HepG2 (cell line): ENCODE measurements around the gene SPRED3. TPM values are rescaled to one million over a fixed set of nuclear protein-coding genes. Genes with fewer than 3 reads are reported as not detected.
"Not testable (repeated sequence)": the region's sequence is repeated elsewhere in the genome, so short reads cannot be mapped to it uniquely, and the experiment has no call there.

ENCODE experiments used
- ATAC-seq: fragments of 200-7000 bp; cut with Tn5 transposase; 3 replicates; pipeline ENCODE4 v1.9.1; 2020; ENCODE audit warnings: mild to moderate bottlenecking, moderate library complexity
- BruUV-seq: library from RNA; stranded (reverse); fragments of 400-500 nt; replicated peaks from 2 replicates; lab custom pipeline; 2021; lab: Mats Ljungman, UMichigan
- CTCF ChIA-PET: fragments of 300-600 bp; formaldehyde crosslinking; extraction: SDS; loops from one replicate; lab custom pipeline; 2021; ENCODE audit warnings: low total read pairs, inconsistent platforms, low intra/inter-chr PET ratio; lab: Yijun Ruan, JAX
- POLR2A ChIA-PET: fragments of 350-600 bp; sonication (Branson Sonifier 250); formaldehyde crosslinking; loops from one replicate; lab custom pipeline; 2020; ENCODE audit warnings: antibody characterized with exemption, inconsistent platforms; lab: Yijun Ruan, JAX
- DNase-seq: peaks from one replicate; pipeline ENCODE4 v3.0.0-alpha.2; 2015; ENCODE audit warnings: low spot score
- FAIRE-seq: peaks from 3 replicates; lab custom pipeline; 2011; peaks lifted over from hg19 to GRCh38; lab: Jason Lieb, UNC
- H2AFZ ChIP-seq: one replicate; pipeline ENCODE4 v1.6.1; 2011; ENCODE audit warnings: low read length, inconsistent platforms
- H3K27ac ChIP-seq: fragments of 300-600 bp; 3 replicates; pipeline ENCODE4 v1.8.0; 2011; ENCODE audit warnings: mixed run types, mild to moderate bottlenecking, mixed read lengths, low read length, inconsistent platforms; ENCODE audit not compliant: insufficient read depth; ENCODE audit errors: extremely low read length
- H3K27me3 ChIP-seq, 2 experiments: fragments of 200-600 bp in 1 of 2; 2 replicates in 1 of 2; 3 replicates in 1 of 2; pipeline versions ENCODE4 v1.6.0 to v1.8.0; 2011; ENCODE audit warnings: low read length in 2 of 2, mild to moderate bottlenecking in 2 of 2, moderate library complexity in 2 of 2, inconsistent platforms in 1 of 2; ENCODE audit not compliant: insufficient read depth in 2 of 2, control insufficient read depth in 1 of 2
- H3K36me3 ChIP-seq, 2 experiments: fragments of 200-600 bp in 1 of 2; replicated peaks in 1 of 2; 2 replicates in 1 of 2; 3 replicates in 1 of 2; pipeline versions ENCODE4 v1.5.1 to v1.8.0; 2011; ENCODE audit warnings: low read length in 2 of 2, inconsistent platforms in 1 of 2; ENCODE audit not compliant: insufficient read depth in 2 of 2, control insufficient read depth in 1 of 2
- H3K4me1 ChIP-seq: 2 replicates; pipeline ENCODE4 v1.5.1; 2012; ENCODE audit warnings: low read length, inconsistent platforms; ENCODE audit not compliant: insufficient read depth
- H3K4me2 ChIP-seq: 2 replicates; pipeline ENCODE4 v1.6.0; 2011; ENCODE audit warnings: low read depth, low read length, inconsistent platforms
- H3K4me3 ChIP-seq, 3 experiments: fragments of 200-600 bp in 1 of 3; sonication (generic), shearing (Covaris generic) in 1 of 3; replicated peaks in 1 of 3; 2 replicates each; pipeline ENCODE4 v1.5.1; 2011 to 2016; ENCODE audit warnings: low read length in 3 of 3, inconsistent platforms in 2 of 3, low read depth in 2 of 3, mild to moderate bottlenecking in 2 of 3, control low read depth in 1 of 3, mixed read lengths in 1 of 3; ENCODE audit not compliant: insufficient read depth in 1 of 3
- H3K79me2 ChIP-seq: one replicate; pipeline ENCODE4 v1.6.1; 2011; ENCODE audit warnings: low read length, inconsistent platforms; ENCODE audit not compliant: insufficient read depth
- H3K9ac ChIP-seq: 2 replicates; pipeline ENCODE4 v1.6.0; 2011; ENCODE audit warnings: mild to moderate bottlenecking, low read depth, low read length, inconsistent platforms; ENCODE audit not compliant: insufficient read depth
- H3K9me3 ChIP-seq: 2 replicates; pipeline ENCODE4 v1.5.1; 2012; ENCODE audit warnings: mild to moderate bottlenecking, low read length
- H4K20me1 ChIP-seq: 2 replicates; pipeline ENCODE4 v1.6.0; 2011; ENCODE audit warnings: inconsistent platforms, mild to moderate bottlenecking, low read length, moderate library complexity; ENCODE audit not compliant: insufficient read depth
- BCL6 ChIP-seq: IDR thresholded peaks from 2 replicates; pipeline ENCODE4 v1.6.1; 2016; ENCODE audit warnings: missing genetic modification reagents, missing compliant biosample characterization
- CREBL2 ChIP-seq: sonication (generic); formaldehyde crosslinking; IDR thresholded peaks from 2 replicates; pipeline ENCODE4 v1.8.1; 2023; ENCODE audit warnings: missing genetic modification reagents, mild to moderate bottlenecking, borderline replicate concordance
- FOXK2 ChIP-seq: fragments of 450-650 bp; IDR thresholded peaks from 2 replicates; pipeline ENCODE4 v1.6.1; 2016
- FUBP1 ChIP-seq: sonication (generic); formaldehyde crosslinking; IDR thresholded peaks from 2 replicates; pipeline ENCODE4 v1.5.1; 2020; ENCODE audit warnings: missing genetic modification reagents, mild to moderate bottlenecking, borderline replicate concordance
- PAXIP1 ChIP-seq: sonication (generic); formaldehyde crosslinking; conservative IDR thresholded peaks from 2 replicates; pipeline ENCODE4 v1.4.0; 2020; ENCODE audit warnings: mild to moderate bottlenecking, missing genetic modification reagents, moderate library complexity
- SOX5 ChIP-seq: IDR thresholded peaks from 2 replicates; pipeline ENCODE4 v1.6.1; 2016; ENCODE audit warnings: borderline replicate concordance
- ZBTB38 ChIP-seq: sonication (generic); formaldehyde crosslinking; IDR thresholded peaks from 2 replicates; pipeline ENCODE4 v1.5.1; 2020; ENCODE audit warnings: mild to moderate bottlenecking, missing genetic modification reagents
- ZNF362 ChIP-seq: sonication (generic); formaldehyde crosslinking; IDR thresholded peaks from 2 replicates; pipeline ENCODE4 v1.4.0; 2020; ENCODE audit warnings: missing genetic modification reagents, mild to moderate bottlenecking, borderline replicate concordance
- ZNF770 ChIP-seq: sonication (generic); formaldehyde crosslinking; IDR thresholded peaks from 2 replicates; pipeline ENCODE4 v1.5.0; 2020; ENCODE audit warnings: mild to moderate bottlenecking, missing genetic modification reagents
- WGBS: methylation state at CpG from one replicate; pipeline ENCODE4 v1.1.6; 2017; ENCODE audit warnings: low lambda C conversion rate; 5-methylcytosine and 5-hydroxymethylcytosine counted together
- in situ Hi-C: cut with HindIII; loops from 2 replicates; pipeline ENCODE4 v1.10.0; 2017; ENCODE audit warnings: low pct_unique_long_range_greater_than_20kb; ENCODE audit not compliant: extremely low pct_ligation_motif_present
- intact Hi-C: fragments of 100-400 bp; cut with micrococcal nuclease; formaldehyde crosslinking; loops from one replicate; pipeline ENCODE4 v1.10.0; 2022; ENCODE audit not compliant: unreplicated experiment
- polyA plus RNA-seq, 8 experiments: library from polyadenylated mRNA; depleted of rRNA in 3 of 8; stranded (reverse) in 7 of 8; unstranded in 1 of 8; fragments of >200 nt; fragmentation: Illumina TruSeq in 4 of 8; extraction: Trizol in 4 of 8; gene quantifications; 2 replicates each; pipeline versions ENCODE4 v1.2.1 to v1.2.3, GENCODE V29; 2011 to 2016; ENCODE audit warnings: low read depth in 4 of 8, missing spikeins in 1 of 8, mixed read lengths in 1 of 8; ENCODE audit not compliant: insufficient read depth in 1 of 8
- total RNA-seq, 5 experiments: library from RNA; depleted of rRNA; stranded (reverse); fragments of >200 nt; fragmentation: Illumina TruSeq; extraction: Trizol; gene quantifications; 2 replicates each; pipeline ENCODE4 v1.2.3, GENCODE V29; 2016; ENCODE audit warnings: low read depth in 1 of 5

Gene SPRED3
- total and polyA plus RNA-seq, 2 of the 13 experiments (the other 11 are each of a cell fraction or from before 2014, with no cell fraction given): 0.15 to 0.17 TPM

- TF ChIP-seq FUBP1 (CRISPR knock-in tag) (no peak), CREBL2 (no peak), FOXK2 (no peak), ZBTB38 (CRISPR knock-in tag) (no peak)
Measured at GRCh38 chr19:38362076-38362945, 26.2 kb upstream of the SPRED3 start (continued).

- H3K4me3 ChIP-seq: peak overlapping the region; percentile 57 to 75 (median 62); a peak in 3 of 6 replicates
- BruUV-seq, H4K20me1 ChIP-seq, H3K36me3 ChIP-seq, CTCF ChIA-PET, DNase-seq, H3K79me2 ChIP-seq, ATAC-seq, FAIRE-seq, in situ Hi-C loops, H3K27ac ChIP-seq, H2AFZ ChIP-seq, H3K9me3 ChIP-seq, H3K9ac ChIP-seq: not testable (repeated sequence)
- intact Hi-C loops: loop anchor here (1.0 kb wide), 1 partner anchor 7 kb away; no protein-coding TSS in a partner anchor
- POLR2A ChIA-PET: interaction anchor here (2.2 kb wide), 1 partner anchor 11 kb away, joined by 24 read pairs; the partner anchor contains the start of gene PSMD8
- H3K27me3 ChIP-seq: peaks cover 14 to 39% of the 10 kb centered on the region in 2 experiments; a peak in 4 of 5 replicates
- H3K4me1 ChIP-seq: peaks cover 45% of the 10 kb centered on the region
- peak overlapping the region; percentile 88 for H3K4me2 ChIP-seq
- 30% methylated on average over 14 of the region's 16 CpGs for WGBS
- TF ChIP-seq PAXIP1 (CRISPR knock-in tag) (0 out of 2 replicates have a peak, but pooled peaks have one; percentile 18), ZNF770 (peak; percentile 68; the same call in 1 of the 2 replicates), SOX5 (CRISPR knock-in tag) (peak; percentile 29; the same call in 1 of the 2 replicates), BCL6 (CRISPR knock-in tag) (peak; percentile 83), ZNF362 (CRISPR knock-in tag) (0 out of 2 replicates have a peak, but pooled peaks have one; percentile 33)
Measured at GRCh38 chr19:38362946-38363688, 25.4 kb upstream of the SPRED3 start.
